CD4-positive, alpha-beta T cell treated with Interleukin-10 for 1 hour (primary cell): ENCODE data around the gene GUF1.

Source experiments
- DNase-seq: peaks from one replicate; pipeline ENCODE4 v3.0.0-alpha.2; 2020

Gene GUF1

GRCh38 chr4:44678094-44679041, at the start of gene GUF1:
Gene GUF1 (plus strand): TSS chr4:44678420. CDS start chr4:44678623, 203 bp downstream.
- DNase-seq, result peak; percentile 89

DNA sequence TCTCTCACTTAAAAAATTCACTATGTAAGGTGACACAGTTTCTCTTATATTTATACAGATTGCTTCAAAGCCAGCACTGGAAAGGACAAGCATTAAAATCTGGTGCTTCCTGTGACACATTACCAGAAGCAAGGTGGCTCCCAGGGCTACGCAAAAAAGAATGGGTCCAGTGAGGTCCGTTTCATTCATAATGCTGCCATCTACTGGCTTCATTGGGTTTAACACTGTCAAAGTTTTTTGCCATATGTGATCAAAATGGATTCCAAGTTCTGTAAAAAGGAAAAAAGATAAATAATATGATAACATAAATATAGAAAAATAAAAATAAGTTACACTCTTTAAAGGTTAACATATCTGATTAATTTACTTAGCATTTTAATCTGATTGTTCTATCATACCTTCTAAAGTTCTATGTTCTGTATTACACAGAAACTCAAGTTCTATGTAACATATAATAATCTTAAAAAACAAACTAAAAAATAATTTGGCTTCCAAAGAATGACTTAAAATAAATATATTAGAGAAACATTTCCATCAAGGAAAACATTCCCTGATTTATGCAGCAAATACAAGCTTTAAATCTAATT, 48.8 kb upstream of the GUF1 start:
- peak; percentile 60 for DNase-seq

DNA sequence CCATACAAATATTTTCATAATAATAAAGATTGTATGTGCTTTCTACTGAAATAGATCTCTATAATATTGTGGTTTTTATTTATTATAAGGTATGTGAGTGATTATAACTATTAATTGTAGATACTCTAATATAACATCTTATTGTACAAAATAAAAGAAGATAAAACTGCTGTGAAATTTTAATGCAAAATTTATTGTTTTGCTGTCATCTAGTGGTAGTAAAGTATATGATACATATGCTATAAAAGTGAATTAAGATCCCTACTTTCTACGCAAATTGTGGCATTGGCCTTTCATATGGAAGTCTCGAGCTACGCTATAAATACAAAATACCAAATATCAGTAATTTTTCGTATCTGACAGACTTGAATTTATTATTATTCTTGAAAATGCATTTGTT, 46.1 kb upstream of the GUF1 start:
- no peak for DNase-seq

DNA sequence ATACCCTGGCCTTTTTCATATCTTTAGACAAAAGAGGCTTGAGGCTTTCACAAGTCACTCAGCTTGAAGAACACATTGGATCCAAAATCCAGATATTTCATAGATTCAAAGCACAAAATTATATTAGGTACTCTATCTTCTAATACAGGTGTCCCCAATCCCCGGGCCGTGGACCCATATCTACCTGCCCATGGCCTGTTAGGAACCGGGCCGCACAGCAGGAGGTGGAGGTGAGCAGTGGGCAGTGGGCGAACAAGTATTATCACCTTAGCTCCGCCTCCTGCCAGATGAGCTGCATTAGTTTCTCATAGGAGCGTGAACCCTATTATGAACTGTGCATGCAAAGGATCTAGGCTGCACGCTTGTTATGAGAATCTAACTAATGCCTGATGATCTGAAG, 45.5 kb upstream of the GUF1 start:
- no peak for DNase-seq

DNA sequence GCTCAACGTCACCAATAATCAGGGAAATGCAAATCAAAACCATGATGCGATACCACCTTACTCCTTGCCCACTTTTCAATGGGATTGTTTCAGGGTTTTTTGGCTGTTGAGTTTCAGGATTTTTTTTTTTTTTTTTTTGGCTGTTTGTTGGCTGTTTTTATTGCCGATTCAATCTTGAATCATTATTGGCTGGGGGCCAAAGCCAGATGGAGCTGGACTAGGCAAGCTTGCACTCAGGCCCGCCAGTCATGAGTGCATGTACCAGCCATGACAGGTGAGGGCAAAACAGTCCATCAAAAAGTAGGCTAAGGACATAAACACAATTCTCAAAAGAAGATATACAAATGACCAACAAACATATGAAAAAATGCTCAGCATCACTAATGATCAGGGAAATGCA, 40.1 kb upstream of the GUF1 start:
- no peak for DNase-seq

DNA sequence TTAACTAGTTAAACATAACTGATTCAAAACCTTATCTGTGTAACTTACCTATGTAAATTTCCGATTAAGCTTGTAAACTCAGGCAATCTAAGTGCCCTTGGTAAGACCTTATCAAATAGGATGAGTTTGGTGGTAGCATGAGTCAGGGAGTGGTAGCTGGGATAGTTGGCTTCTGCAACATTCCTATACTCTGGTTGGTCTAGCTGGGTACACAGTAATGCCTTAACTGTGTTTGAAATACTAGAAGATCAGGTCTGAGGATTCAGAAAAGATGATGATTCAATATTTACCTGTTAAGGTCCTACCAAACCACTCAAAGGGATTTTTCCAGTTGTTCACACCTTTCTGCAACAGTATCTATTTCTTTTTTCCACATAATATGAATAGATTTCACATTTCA, 32.1 kb upstream of the GUF1 start:
- DNase-seq, result no peak

DNA sequence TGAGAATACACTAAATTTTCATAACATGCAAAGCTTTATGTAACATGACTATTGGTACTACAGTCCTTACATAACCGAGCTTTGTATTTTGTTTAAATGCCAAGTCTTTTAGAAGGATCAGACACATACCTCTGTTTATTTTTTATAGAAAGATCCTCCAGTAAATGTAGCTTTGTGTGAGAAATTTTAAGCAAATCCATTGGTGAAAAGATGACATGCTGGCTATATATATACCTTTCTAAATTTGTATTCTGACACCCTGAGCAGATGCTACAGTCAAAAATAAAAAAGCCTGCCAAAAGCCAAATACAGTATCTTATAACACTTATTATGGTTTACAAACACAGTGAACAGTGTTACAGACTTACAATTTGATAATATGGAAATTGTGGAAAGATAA, 26.8 kb upstream of the GUF1 start, which contains the start of gene YIPF7:
Gene YIPF7 (minus strand): TSS at position 201 of the 400 bp plus-strand sequence. CDS start 1,525 bp downstream, outside the sequence.
- DNase-seq, result no peak

DNA sequence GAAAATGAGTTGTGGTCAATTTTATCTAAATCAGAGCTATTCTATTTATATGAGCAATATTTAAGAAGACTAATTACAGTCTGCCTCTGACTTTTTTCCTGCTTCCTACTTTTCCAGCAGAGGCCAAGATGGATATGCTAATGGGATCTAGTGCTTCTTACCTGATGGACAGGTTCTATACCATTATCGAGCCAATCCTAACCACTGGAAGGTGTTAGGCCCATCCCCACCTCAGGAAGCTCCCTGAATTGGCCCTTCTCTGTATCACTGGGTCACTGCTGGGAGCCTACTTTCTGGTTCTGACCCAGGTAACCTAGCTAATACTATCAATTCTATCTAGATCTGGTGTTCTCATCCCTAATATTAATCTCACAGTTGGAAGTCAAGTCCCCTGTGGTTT, 26.2 kb upstream of the GUF1 start:
- DNase-seq, result no peak

GRCh38 chr4:44660396-44660795, 17.8 kb upstream of the GUF1 start:
- DNase-seq, result no peak

DNA sequence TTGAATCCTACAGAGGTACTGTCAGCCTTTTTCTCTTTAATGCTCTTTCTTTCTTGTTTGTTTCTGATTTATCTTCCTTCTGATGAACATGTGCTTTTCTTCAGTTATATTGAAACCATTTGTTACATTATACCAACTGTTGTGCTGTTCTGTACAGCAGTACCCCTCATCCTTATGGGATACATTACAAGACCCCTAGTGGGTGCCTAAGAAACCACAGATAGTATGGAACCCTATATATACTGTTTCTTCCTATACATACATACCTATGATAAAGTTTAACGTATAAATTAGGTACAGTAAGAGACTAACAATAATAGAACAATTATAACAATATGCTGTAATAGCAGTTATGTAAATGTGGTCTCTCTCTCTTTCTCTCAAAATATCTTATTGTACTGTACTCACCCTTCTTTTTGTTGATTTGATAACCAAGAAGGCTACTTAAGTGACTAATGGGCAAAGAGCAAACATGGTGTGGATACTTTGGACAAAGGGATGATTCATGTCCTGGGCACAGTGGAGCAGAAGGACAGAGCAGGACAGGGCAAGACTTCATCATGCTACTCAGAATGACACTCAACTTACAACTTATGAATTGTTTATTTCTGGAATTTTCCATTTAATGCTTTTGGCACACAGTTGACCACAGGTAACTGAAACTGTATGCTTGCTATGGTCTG, 16.1 kb upstream of the GUF1 start:
- DNase-seq, result no peak

DNA sequence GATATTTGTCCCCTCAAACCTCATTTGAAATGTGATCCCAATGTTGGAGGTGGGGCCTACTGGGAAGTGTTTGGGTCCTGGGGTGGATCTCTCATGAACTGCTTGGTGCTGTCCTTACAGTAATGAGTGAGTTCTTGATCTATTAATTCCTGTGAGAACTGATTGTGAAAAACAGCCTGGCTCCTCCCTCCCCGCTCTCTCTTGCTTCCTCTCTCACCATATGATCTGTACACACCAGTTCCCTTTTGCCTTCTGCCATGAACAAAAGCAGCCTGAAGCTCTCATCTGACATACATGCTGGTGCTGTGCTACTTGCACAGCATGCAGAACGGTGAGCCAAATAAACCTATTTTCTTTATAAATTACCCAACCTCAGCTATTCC, 15.6 kb upstream of the GUF1 start:
- no peak for DNase-seq

GRCh38 chr4:44663539-44664263, 14.5 kb upstream of the GUF1 start:
- no peak for DNase-seq

DNA sequence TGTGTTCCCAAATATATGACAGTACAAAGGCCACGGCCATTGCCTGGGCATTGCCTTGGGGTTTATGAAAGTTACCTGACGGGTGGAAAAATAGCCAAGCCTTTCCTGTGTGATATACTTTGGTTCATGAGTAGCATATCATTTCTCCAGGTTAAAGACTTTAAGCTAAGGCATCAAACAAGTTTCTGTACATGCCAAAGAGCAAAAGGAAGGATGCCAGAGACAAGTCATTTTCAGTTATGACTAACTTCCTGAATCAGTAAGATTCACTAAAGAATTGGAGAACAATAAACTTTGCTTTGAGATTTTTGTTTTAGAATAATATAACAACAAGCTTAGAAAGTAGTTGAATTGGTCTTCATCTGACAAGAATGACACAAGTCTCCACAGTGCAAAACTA, 9.7 kb upstream of the GUF1 start:
- no peak for DNase-seq

GRCh38 chr4:44670506-44671199, 7.6 kb upstream of the GUF1 start:
- DNase-seq, result no peak

- no peak for DNase-seq
These were observed 6.6 kb upstream of the GUF1 start for GRCh38 chr4:44671636-44672035.

DNA sequence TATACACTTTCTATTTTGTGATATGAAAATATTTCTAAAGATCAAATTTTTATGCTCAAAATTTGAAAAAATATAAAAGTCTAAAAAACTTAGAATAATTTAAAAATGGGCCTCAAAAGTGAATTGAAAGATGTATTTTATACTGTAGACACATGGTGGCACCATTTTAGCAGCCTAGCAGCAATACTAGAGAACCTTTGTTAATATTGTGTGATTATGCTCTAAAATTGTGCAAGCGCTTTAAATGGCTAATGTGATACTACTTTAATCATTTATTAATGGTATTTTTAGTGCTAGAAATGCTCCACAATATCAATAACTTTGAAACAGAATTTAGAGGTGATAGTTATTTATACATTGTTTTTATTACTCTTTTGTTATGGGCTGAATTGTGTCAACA, 3.7 kb upstream of the GUF1 start:
- no peak for DNase-seq

- DNase-seq, result no peak
These were observed 2.9 kb upstream of the GUF1 start for GRCh38 chr4:44675366-44675765.

GRCh38 chr4:44679060-44679459, 840 bp downstream of the GUF1 start:
- DNase-seq, result no peak

- no peak for DNase-seq
These were observed 6.4 kb downstream of the GUF1 start for GRCh38 chr4:44684648-44685047.

- no peak for DNase-seq
These were observed 22.2 kb downstream of the GUF1 start for GRCh38 chr4:44700427-44700826.

DNA sequence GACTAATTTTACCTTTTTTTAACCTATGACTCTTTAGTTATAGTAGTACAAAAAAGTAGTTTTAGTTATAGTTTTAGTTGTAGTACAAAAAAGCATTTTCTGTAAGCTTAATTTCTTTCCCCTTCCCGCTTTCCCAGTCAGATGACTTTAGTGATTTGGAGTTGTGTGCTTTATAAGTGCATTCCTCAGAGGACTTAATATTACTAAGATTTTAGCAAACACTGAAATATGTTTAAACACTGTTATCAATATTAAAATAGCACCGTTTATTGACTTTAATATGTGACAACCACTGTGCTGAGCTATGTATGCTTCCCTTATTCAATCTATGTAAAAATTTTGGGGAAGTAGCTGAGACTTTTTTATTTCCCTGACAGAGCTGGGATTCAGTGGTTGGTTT, 22.8 kb downstream of the GUF1 start:
- no peak for DNase-seq

- no peak for DNase-seq
These were observed 26.5 kb downstream of the GUF1 start for GRCh38 chr4:44704673-44705072.
